ENCODE data around the gene COA6.

The COA6 gene

DNA sequence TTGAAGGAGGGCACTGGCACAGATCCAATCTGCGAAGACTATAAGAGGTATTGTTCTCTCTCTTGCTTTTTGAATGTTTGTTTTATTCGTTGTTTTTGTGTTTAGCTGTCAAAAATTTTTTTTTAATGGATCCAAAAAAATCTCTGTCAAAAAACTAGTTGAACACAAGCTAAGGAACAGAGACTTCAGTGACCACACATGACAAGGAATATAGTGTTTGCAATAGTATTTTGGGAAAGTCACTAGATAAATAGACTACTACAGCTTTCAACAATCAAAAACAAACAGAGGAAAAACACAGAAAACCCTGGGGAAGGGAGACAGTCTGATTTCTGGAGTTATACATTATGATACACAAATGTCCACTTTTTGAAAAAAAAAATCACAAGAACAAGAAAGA lies 36.9 kb upstream of the COA6 start:
- TF ChIP-seq GLIS3 (CRISPR knock-in tag; IDR thresholded peaks at IDR 0.05) (no peak), RARB (CRISPR knock-in tag; IDR thresholded peaks at IDR 0.05) (no peak), SNAI2 (CRISPR knock-in tag; IDR thresholded peaks at IDR 0.05) (no peak), ZFP30 (CRISPR knock-in tag; IDR thresholded peaks at IDR 0.05) (no peak), ISL1 (CRISPR knock-in tag; IDR thresholded peaks at IDR 0.05) (no peak), ZC3H10 (CRISPR knock-in tag; IDR thresholded peaks at IDR 0.05) (no peak), ZNF565 (CRISPR knock-in tag; conservative IDR thresholded peaks at IDR 0.05; ENCODE audit: low read depth) (no peak), CSDC2 (CRISPR knock-in tag; IDR thresholded peaks at IDR 0.05) (no peak), ZFP3 (CRISPR knock-in tag; IDR thresholded peaks at IDR 0.05) (no peak)
- TF ChIP-seq, protein P1, sequence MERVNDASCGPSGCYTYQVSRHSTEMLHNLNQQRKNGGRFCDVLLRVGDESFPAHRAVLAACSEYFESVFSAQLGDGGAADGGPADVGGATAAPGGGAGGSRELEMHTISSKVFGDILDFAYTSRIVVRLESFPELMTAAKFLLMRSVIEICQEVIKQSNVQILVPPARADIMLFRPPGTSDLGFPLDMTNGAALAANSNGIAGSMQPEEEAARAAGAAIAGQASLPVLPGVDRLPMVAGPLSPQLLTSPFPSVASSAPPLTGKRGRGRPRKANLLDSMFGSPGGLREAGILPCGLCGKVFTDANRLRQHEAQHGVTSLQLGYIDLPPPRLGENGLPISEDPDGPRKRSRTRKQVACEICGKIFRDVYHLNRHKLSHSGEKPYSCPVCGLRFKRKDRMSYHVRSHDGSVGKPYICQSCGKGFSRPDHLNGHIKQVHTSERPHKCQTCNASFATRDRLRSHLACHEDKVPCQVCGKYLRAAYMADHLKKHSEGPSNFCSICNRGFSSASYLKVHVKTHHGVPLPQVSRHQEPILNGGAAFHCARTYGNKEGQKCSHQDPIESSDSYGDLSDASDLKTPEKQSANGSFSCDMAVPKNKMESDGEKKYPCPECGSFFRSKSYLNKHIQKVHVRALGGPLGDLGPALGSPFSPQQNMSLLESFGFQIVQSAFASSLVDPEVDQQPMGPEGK (CRISPR knock-in tag; IDR thresholded peaks at IDR 0.05; ENCODE audit: borderline replicate concordance) = no peak
- TF ChIP-seq, protein P2, sequence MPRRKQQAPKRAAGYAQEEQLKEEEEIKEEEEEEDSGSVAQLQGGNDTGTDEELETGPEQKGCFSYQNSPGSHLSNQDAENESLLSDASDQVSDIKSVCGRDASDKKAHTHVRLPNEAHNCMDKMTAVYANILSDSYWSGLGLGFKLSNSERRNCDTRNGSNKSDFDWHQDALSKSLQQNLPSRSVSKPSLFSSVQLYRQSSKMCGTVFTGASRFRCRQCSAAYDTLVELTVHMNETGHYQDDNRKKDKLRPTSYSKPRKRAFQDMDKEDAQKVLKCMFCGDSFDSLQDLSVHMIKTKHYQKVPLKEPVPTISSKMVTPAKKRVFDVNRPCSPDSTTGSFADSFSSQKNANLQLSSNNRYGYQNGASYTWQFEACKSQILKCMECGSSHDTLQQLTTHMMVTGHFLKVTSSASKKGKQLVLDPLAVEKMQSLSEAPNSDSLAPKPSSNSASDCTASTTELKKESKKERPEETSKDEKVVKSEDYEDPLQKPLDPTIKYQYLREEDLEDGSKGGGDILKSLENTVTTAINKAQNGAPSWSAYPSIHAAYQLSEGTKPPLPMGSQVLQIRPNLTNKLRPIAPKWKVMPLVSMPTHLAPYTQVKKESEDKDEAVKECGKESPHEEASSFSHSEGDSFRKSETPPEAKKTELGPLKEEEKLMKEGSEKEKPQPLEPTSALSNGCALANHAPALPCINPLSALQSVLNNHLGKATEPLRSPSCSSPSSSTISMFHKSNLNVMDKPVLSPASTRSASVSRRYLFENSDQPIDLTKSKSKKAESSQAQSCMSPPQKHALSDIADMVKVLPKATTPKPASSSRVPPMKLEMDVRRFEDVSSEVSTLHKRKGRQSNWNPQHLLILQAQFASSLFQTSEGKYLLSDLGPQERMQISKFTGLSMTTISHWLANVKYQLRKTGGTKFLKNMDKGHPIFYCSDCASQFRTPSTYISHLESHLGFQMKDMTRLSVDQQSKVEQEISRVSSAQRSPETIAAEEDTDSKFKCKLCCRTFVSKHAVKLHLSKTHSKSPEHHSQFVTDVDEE (CRISPR knock-in tag; IDR thresholded peaks at IDR 0.05) = no peak
- TF ChIP-seq, protein P3, sequence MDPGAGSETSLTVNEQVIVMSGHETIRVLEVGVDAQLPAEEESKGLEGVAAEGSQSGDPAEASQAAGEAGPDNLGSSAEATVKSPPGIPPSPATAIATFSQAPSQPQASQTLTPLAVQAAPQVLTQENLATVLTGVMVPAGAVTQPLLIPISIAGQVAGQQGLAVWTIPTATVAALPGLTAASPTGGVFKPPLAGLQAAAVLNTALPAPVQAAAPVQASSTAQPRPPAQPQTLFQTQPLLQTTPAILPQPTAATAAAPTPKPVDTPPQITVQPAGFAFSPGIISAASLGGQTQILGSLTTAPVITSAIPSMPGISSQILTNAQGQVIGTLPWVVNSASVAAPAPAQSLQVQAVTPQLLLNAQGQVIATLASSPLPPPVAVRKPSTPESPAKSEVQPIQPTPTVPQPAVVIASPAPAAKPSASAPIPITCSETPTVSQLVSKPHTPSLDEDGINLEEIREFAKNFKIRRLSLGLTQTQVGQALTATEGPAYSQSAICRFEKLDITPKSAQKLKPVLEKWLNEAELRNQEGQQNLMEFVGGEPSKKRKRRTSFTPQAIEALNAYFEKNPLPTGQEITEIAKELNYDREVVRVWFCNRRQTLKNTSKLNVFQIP (CRISPR knock-in tag; IDR thresholded peaks at IDR 0.05; ENCODE audit: borderline replicate concordance, low read depth) = no peak
- TF ChIP-seq, protein P4, sequence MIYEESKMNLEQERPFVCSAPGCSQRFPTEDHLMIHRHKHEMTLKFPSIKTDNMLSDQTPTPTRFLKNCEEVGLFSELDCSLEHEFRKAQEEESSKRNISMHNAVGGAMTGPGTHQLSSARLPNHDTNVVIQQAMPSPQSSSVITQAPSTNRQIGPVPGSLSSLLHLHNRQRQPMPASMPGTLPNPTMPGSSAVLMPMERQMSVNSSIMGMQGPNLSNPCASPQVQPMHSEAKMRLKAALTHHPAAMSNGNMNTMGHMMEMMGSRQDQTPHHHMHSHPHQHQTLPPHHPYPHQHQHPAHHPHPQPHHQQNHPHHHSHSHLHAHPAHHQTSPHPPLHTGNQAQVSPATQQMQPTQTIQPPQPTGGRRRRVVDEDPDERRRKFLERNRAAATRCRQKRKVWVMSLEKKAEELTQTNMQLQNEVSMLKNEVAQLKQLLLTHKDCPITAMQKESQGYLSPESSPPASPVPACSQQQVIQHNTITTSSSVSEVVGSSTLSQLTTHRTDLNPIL (CRISPR knock-in tag; IDR thresholded peaks at IDR 0.05; ENCODE audit: low read depth) = no peak

DNA sequence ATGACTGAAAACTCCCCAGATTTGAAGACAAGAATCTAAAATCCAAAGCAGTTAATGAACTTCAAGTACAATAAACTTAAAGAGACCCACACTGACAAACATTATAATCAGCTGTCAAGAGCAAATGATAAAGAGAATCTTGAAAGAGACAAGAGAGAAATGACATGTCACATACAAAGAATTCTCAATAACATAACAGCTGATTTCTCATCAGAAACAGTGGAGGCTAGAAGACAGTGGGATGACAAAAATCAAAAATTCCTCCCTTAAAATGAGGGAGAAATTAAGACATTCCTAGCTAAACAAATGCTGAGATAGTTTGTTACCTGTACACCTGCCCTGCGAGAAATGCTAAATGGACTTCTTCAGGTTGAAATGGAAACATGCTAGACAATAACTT lies 36.0 kb upstream of the COA6 start:
- TF ChIP-seq ZNF565 (CRISPR knock-in tag; conservative IDR thresholded peaks at IDR 0.05; ENCODE audit: low read depth) (no peak), SNAI2 (CRISPR knock-in tag; IDR thresholded peaks at IDR 0.05) (no peak), ISL1 (CRISPR knock-in tag; IDR thresholded peaks at IDR 0.05) (no peak), CSDC2 (CRISPR knock-in tag; IDR thresholded peaks at IDR 0.05) (no peak), OSR1 (CRISPR knock-in tag; IDR thresholded peaks at IDR 0.05) (no peak), ZC3H10 (CRISPR knock-in tag; IDR thresholded peaks at IDR 0.05) (no peak), ZNF8 (CRISPR knock-in tag; IDR thresholded peaks at IDR 0.05) (no peak)
- TF ChIP-seq, protein P1 (CRISPR knock-in tag; IDR thresholded peaks at IDR 0.05; ENCODE audit: borderline replicate concordance) = no peak
- TF ChIP-seq, protein P4 (CRISPR knock-in tag; IDR thresholded peaks at IDR 0.05; ENCODE audit: low read depth) = no peak
- ATAC-seq = no peak

More for the DNA sequence above, 36.9 kb upstream of the COA6 start:
- no peak for ATAC-seq

DNA sequence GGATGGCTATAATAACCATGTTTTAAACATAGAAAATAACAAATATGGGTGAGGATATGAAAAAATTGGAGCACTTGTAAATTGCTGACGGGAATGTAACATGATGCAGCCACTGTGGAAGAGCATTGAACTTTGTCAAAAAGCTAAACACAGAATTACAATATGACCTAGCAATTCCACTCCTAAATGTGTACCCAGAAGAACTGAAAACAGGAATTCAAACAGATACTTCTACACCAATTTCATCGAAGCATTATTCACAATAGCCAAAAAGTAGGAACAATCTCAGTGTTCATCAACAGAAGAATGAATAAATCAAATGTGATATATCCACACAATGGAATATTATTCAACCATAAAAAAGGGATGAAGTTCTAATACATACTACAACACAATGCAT lies 32.7 kb upstream of the COA6 start:
- ATAC-seq = no peak
- TF ChIP-seq TOX (CRISPR knock-in tag; IDR thresholded peaks at IDR 0.05; ENCODE audit: borderline replicate concordance) = no peak
- no peak for TF ChIP-seq ZNF70 (CRISPR knock-in tag; IDR thresholded peaks at IDR 0.05)
- TF ChIP-seq, protein P1 (CRISPR knock-in tag; IDR thresholded peaks at IDR 0.05; ENCODE audit: borderline replicate concordance) = no peak
- TF ChIP-seq ARNTL (CRISPR knock-in tag; IDR thresholded peaks at IDR 0.05; ENCODE audit: borderline replicate concordance, low read depth) = no peak
- TF ChIP-seq, protein P4 (CRISPR knock-in tag; IDR thresholded peaks at IDR 0.05; ENCODE audit: low read depth) = no peak
- no peak for TF ChIP-seq ZNF8 (CRISPR knock-in tag; IDR thresholded peaks at IDR 0.05)
- TF ChIP-seq OSR1 (CRISPR knock-in tag; IDR thresholded peaks at IDR 0.05) = no peak
- TF ChIP-seq ZFP30 (CRISPR knock-in tag; IDR thresholded peaks at IDR 0.05) = no peak
- no peak for TF ChIP-seq TCF4 (CRISPR knock-in tag; IDR thresholded peaks at IDR 0.05; ENCODE audit: borderline replicate concordance)
- TF ChIP-seq, protein P3 (CRISPR knock-in tag; IDR thresholded peaks at IDR 0.05; ENCODE audit: borderline replicate concordance, low read depth) = no peak
- TF ChIP-seq PPARA (CRISPR knock-in tag; IDR thresholded peaks at IDR 0.05; ENCODE audit: borderline replicate concordance) = no peak
